Astrocyte (in vitro differentiated cells and primary cell): ENCODE results near the gene CFAP161. TPM values are rescaled to one million over a fixed set of nuclear protein-coding genes. Genes with fewer than 3 reads are reported as not detected.

Source experiments
- DNase-seq: peaks from one replicate; pipeline ENCODE4 v3.0.0-alpha.2; 2010; ENCODE audit warnings: low read depth
- FAIRE-seq: peaks from 2 replicates; lab custom pipeline; 2011; peaks lifted over from hg19 to GRCh38; lab: Jason Lieb, UNC
- H2AFZ ChIP-seq: 2 replicates; pipeline ENCODE4 v1.6.0; 2012; ENCODE audit warnings: low read depth, low read length, inconsistent platforms
- H3K27ac ChIP-seq: 2 replicates; pipeline ENCODE4 v1.5.1; 2011; ENCODE audit warnings: low read depth, low read length, inconsistent platforms
- H3K27me3 ChIP-seq: 2 replicates; pipeline ENCODE4 v1.6.0; 2011; ENCODE audit warnings: low read length, inconsistent platforms; ENCODE audit not compliant: insufficient read depth
- H3K36me3 ChIP-seq: 2 replicates; pipeline ENCODE4 v1.5.1; 2011; ENCODE audit warnings: low read length, inconsistent platforms; ENCODE audit not compliant: insufficient read depth
- H3K4me1 ChIP-seq: 2 replicates; pipeline ENCODE4 v1.5.1; 2011; ENCODE audit warnings: low read length, inconsistent platforms; ENCODE audit not compliant: insufficient read depth
- H3K4me2 ChIP-seq: 2 replicates; pipeline ENCODE4 v1.6.0; 2012; ENCODE audit warnings: low read length, inconsistent platforms
- H3K4me3 ChIP-seq: 2 replicates; pipeline ENCODE4 v1.5.1; 2011; ENCODE audit warnings: low read depth, mild to moderate bottlenecking, low read length, inconsistent platforms; ENCODE audit not compliant: insufficient read depth
- H3K79me2 ChIP-seq: 2 replicates; pipeline ENCODE4 v1.6.0; 2012; ENCODE audit warnings: mild to moderate bottlenecking, low read length, inconsistent platforms; ENCODE audit not compliant: insufficient read depth
- H3K9ac ChIP-seq: 2 replicates; pipeline ENCODE4 v1.6.0; 2012; ENCODE audit warnings: mild to moderate bottlenecking, low read length, inconsistent platforms
- H3K9me3 ChIP-seq: 2 replicates; pipeline ENCODE4 v1.5.1; 2012; ENCODE audit warnings: low read depth, mild to moderate bottlenecking, low read length, inconsistent platforms; ENCODE audit not compliant: insufficient read depth
- H4K20me1 ChIP-seq: 2 replicates; pipeline ENCODE4 v1.6.0; 2012; ENCODE audit warnings: low read length, inconsistent platforms; ENCODE audit not compliant: insufficient read depth
- H3K27ac Mint-ChIP-seq: one replicate; pipeline ENCODE4 v1.8.0; 2021; ENCODE audit warnings: mild to moderate bottlenecking, mixed read lengths; ENCODE audit not compliant: unreplicated experiment
- H3K27me3 Mint-ChIP-seq: one replicate; pipeline ENCODE4 v1.8.0; 2021; ENCODE audit warnings: low read depth, mixed read lengths; ENCODE audit not compliant: unreplicated experiment
- H3K36me3 Mint-ChIP-seq: one replicate; pipeline ENCODE4 v1.8.0; 2021; ENCODE audit warnings: low read depth, mixed read lengths; ENCODE audit not compliant: unreplicated experiment
- H3K4me1 Mint-ChIP-seq: one replicate; pipeline ENCODE4 v1.8.0; 2021; ENCODE audit warnings: low read depth, mixed read lengths; ENCODE audit not compliant: unreplicated experiment
- H3K4me3 Mint-ChIP-seq: one replicate; pipeline ENCODE4 v1.8.0; 2021; ENCODE audit warnings: mild to moderate bottlenecking, moderate library complexity, mixed read lengths; ENCODE audit not compliant: unreplicated experiment
- H3K9me3 Mint-ChIP-seq: one replicate; pipeline ENCODE4 v1.8.0; 2021; ENCODE audit warnings: mild to moderate bottlenecking, mixed read lengths; ENCODE audit not compliant: unreplicated experiment
- CTCF ChIP-seq: IDR thresholded peaks from 2 replicates; pipeline ENCODE4 v1.5.1; 2011; ENCODE audit warnings: low read depth, mild to moderate bottlenecking, inconsistent platforms, low read length, moderate library complexity; ENCODE audit not compliant: insufficient read depth
- EZH2 ChIP-seq: IDR thresholded peaks from 2 replicates; pipeline ENCODE4 v1.6.1; 2012; ENCODE audit warnings: mild to moderate bottlenecking, low read length, inconsistent platforms; ENCODE audit not compliant: insufficient read depth
- total RNA-seq: library from RNA; stranded (reverse); gene quantifications from 2 replicates; pipeline ENCODE4 v1.2.1, GENCODE V29; 2021

Gene CFAP161
- total RNA-seq, 1 donor from 2014 or later, result 0.27 TPM

- Mint-ChIP-seq H3K9me3 (peaks cover 1% of the 10 kb centered on the region), H3K36me3 (no peaks in the 10 kb centered on the region), H3K4me1 (peaks cover 25% of the 10 kb centered on the region), H3K27ac (no peak overlapping the region), H3K4me3 (no peak overlapping the region), H3K27me3 (peaks cover 17% of the 10 kb centered on the region)
- H3K4me1 ChIP-seq, result peaks cover 10% of the 10 kb centered on the region
- peak; percentile 61 for DNase-seq
- H3K4me2 ChIP-seq, result peak overlapping the region; percentile 37
- no peak for FAIRE-seq
- H3K27ac ChIP-seq, result no peak overlapping the region
- peaks cover 7% of the 10 kb centered on the region for H3K27me3 ChIP-seq
- no peaks in the 10 kb centered on the region for H3K9me3 ChIP-seq
- H3K79me2 ChIP-seq, result no peaks in the 10 kb centered on the region
- TF ChIP-seq EZH2 (no peak), CTCF (no peak)
- H4K20me1 ChIP-seq, result no peaks in the 10 kb centered on the region
- H2AFZ ChIP-seq, result no peak overlapping the region
- no peak overlapping the region for H3K9ac ChIP-seq
- no peaks in the 10 kb centered on the region for H3K36me3 ChIP-seq
- H3K4me3 ChIP-seq, result no peak overlapping the region
These were observed 26.5 kb downstream of the CFAP161 start for GRCh38 chr15:81160312-81161159.

- H3K9me3 Mint-ChIP-seq, result peaks cover 1% of the 10 kb centered on the region
- Histone ChIP-seq H3K4me1 (peaks cover 10% of the 10 kb centered on the region), H3K9me3 (no peaks in the 10 kb centered on the region), H3K4me2 (no peak overlapping the region), H3K27me3 (peaks cover 7% of the 10 kb centered on the region), H3K79me2 (no peaks in the 10 kb centered on the region), H4K20me1 (no peaks in the 10 kb centered on the region), H3K4me3 (no peak overlapping the region), H2AFZ (no peak overlapping the region), H3K27ac (no peak overlapping the region), H3K36me3 (no peaks in the 10 kb centered on the region), H3K9ac (no peak overlapping the region)
- H3K4me1 Mint-ChIP-seq, result peaks cover 25% of the 10 kb centered on the region
- FAIRE-seq, result no peak
- H3K36me3 Mint-ChIP-seq, result no peaks in the 10 kb centered on the region
- TF ChIP-seq EZH2, result no peak
- no peak for TF ChIP-seq CTCF
- H3K4me3 Mint-ChIP-seq, result no peak overlapping the region
- H3K27ac Mint-ChIP-seq, result no peak overlapping the region
- H3K27me3 Mint-ChIP-seq, result peaks cover 17% of the 10 kb centered on the region
- DNase-seq, result no peak
These were observed 27.1 kb downstream of the CFAP161 start for GRCh38 chr15:81161160-81161673.

GRCh38 chr15:81161851-81162250, 27.8 kb downstream of the CFAP161 start:
- TF ChIP-seq CTCF, result no peak
- no peak for TF ChIP-seq EZH2
- Histone ChIP-seq H3K4me3 (no peak overlapping the region), H3K9me3 (no peaks in the 10 kb centered on the region), H3K4me1 (peaks cover 10% of the 10 kb centered on the region), H3K27ac (no peak overlapping the region), H3K27me3 (peaks cover 3% of the 10 kb centered on the region), H3K9ac (no peak overlapping the region), H2AFZ (no peak overlapping the region), H3K79me2 (no peaks in the 10 kb centered on the region), H4K20me1 (no peaks in the 10 kb centered on the region), H3K4me2 (no peak overlapping the region), H3K36me3 (no peaks in the 10 kb centered on the region)
- no peak overlapping the region for H3K27ac Mint-ChIP-seq
- H3K27me3 Mint-ChIP-seq, result peaks cover 17% of the 10 kb centered on the region
- no peaks in the 10 kb centered on the region for H3K36me3 Mint-ChIP-seq
- H3K4me3 Mint-ChIP-seq, result no peak overlapping the region
- FAIRE-seq (no peak), DNase-seq (no peak)
- H3K9me3 Mint-ChIP-seq, result peaks cover 1% of the 10 kb centered on the region
- H3K4me1 Mint-ChIP-seq, result peaks cover 25% of the 10 kb centered on the region
